GM19324 (cell line): ENCODE data around the gene OAS3.
"Not testable (repeated sequence)": the region's sequence is repeated elsewhere in the genome, so short reads cannot be mapped to it uniquely, and the experiment has no call there.

ENCODE experiments used
- ATAC-seq: cut with Tn5 transposase; IDR thresholded peaks from one replicate; pipeline ENCODE4 v1.9.1; 2021; ENCODE audit warnings: mild to moderate bottlenecking, moderate library complexity; ENCODE audit not compliant: unreplicated experiment, low FRiP score

OAS3 gene

DNA sequence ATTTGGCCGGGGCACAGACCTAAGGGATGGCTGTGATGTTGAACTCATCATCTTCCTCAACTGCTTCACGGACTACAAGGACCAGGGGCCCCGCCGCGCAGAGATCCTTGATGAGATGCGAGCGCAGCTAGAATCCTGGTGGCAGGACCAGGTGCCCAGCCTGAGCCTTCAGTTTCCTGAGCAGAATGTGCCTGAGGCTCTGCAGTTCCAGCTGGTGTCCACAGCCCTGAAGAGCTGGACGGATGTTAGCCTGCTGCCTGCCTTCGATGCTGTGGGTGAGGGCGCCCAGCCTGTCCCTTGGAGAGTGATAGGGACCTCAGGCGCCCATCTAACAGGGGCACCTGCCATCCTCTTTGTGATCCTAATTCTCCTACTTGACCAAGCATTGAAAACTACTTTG lies 12.4 kb downstream of the OAS3 start:
- ATAC-seq, result no peak

DNA sequence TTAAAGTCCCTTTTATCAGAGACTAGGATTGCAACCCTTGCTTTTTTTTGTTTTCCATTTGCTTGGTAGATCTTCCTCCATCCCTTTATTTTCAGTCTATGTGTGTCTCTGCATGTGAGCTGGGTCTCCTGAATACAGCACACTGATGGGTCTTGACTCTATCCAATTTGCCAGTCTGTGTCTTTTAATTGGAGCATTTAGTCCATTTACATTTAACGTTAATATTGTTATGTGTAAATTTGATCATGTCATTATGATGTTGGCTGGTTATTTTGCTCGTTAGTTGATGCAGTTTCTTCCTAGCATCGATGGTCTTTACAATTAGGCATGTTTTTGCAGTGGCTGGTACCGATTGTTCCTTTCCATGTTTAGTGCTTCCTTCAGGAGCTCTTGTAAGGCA lies 18.9 kb downstream of the OAS3 start:
- not testable (repeated sequence) for ATAC-seq

DNA sequence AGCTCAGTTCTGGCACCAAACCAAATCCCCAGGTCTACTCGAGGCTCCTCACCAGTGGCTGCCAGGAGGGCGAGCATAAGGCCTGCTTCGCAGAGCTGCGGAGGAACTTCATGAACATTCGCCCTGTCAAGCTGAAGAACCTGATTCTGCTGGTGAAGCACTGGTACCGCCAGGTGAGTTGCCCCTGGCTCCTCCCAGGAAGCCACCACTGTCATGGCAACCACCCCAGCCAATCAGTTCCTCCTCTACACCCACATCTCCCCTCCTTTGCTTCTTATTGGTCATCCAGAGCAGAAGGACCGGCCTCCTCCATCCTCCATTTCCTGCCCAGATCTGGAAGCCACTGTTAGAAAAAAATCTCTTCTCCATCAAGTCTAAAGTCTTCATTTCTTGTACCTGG lies 22.8 kb downstream of the OAS3 start:
- no peak for ATAC-seq

DNA sequence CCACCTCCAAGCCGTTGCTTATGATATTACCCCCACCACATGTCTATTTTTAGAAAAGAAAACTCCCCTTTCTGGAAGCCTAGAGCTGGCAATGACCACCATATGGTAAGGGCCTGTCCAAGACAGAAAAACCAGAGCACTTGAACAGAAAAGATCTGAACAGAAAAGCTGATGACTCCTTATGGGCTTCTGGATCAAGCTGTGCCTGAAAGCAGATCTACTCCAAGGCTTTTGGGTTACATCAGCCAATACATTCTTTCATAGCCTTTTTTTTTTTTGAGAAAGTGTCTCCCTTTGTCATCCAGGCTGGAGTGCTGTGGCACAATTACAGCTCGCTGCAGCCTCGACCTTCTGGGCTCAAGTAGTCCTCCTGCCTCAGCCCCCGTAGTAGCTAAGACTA lies 23.3 kb downstream of the OAS3 start:
- no peak for ATAC-seq

DNA sequence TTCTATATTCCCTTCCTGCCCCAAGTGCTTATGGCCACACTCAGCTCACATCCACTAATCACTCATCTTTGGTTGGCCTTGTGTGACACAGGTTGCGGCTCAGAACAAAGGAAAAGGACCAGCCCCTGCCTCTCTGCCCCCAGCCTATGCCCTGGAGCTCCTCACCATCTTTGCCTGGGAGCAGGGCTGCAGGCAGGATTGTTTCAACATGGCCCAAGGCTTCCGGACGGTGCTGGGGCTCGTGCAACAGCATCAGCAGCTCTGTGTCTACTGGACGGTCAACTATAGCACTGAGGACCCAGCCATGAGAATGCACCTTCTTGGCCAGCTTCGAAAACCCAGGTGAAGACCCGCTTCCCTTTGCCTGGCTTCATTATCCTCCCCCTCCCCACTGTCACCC lies 24.3 kb downstream of the OAS3 start:
- ATAC-seq, result no peak

DNA sequence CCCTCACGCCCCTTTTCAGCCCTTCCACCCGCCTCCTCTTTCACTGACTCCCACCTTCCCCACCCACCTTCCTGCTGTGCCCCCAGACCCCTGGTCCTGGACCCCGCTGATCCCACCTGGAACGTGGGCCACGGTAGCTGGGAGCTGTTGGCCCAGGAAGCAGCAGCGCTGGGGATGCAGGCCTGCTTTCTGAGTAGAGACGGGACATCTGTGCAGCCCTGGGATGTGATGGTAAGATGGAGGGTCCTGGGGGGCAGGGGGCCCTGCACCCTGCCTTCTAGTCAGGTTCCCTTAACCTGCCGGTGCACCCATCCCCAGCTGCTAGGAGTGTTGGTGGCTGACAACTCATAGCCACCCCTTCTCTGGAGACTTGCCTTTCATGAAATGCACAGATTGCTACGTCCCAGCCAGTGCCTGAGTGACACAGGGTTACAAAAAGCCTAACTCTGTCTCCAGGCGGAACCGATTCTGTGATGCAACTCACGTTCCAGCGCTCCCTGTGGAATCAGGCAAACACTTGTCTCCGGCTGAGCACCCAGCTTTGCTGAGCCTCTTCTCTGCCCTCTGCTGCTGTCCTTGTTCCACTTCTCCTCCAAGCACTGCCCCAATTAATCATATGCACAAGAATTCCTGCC lies 25.1 kb downstream of the OAS3 start:
- no peak for ATAC-seq

DNA sequence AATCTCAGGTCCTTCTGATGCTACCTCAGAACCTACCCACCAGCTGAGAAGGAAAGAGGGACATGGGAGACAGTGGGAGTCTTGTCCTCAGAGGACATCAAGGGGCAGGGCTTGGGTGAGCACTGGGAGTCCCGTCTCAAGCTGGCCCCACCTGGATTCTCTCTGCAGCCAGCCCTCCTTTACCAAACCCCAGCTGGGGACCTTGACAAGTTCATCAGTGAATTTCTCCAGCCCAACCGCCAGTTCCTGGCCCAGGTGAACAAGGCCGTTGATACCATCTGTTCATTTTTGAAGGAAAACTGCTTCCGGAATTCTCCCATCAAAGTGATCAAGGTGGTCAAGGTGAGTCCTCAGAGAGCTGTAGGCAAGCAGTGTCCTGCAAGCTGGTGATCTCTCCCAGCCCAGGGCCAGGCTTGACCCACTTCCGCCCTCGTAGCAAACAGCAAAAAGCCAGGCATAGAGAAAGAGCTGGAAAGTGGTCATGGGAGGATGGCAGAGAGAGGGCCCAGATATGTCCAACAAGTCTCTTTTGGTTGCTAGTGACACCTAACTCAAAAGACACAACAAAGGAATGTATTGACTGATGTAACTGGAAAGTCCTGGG lies 25.9 kb downstream of the OAS3 start:
- ATAC-seq, result no peak

DNA sequence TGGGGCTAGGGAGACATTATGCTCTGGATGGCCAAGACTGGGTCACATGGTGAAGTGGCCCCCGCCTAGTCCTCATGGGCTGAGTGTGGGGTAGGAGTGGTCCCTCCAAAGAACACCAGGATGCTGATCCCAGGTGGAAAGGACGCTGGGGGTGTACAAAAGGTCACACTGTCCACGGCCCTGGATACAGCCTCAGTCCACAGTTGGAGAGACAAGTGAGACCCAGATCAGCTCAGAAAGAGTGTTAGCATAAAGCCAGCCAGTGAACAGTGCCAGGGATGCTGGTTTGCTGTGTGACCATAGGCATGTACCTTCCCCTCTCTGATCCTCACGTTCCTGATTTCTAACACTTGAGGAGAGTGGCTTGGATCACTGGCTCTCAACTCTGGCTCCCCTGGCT lies 26.6 kb downstream of the OAS3 start:
- no peak for ATAC-seq

DNA sequence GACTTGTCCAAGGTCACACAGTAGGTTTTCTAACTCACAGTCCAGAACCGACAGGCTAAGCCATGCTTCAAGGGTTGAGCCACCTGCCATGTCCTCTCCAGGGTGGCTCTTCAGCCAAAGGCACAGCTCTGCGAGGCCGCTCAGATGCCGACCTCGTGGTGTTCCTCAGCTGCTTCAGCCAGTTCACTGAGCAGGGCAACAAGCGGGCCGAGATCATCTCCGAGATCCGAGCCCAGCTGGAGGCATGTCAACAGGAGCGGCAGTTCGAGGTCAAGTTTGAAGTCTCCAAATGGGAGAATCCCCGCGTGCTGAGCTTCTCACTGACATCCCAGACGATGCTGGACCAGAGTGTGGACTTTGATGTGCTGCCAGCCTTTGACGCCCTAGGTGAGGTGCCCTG lies 27.4 kb downstream of the OAS3 start:
- no peak for ATAC-seq

DNA sequence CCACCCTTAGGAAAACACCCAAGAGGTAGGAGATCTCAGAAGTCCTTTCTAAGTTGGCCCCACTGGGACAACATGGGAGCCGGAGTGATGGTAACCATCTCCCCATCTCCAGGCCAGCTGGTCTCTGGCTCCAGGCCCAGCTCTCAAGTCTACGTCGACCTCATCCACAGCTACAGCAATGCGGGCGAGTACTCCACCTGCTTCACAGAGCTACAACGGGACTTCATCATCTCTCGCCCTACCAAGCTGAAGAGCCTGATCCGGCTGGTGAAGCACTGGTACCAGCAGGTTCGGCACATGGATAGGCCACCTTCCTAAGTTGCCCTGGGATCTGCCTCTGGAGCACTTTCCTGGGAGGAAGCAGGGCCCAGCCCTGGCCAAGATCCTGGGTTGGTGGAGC lies 29.0 kb downstream of the OAS3 start:
- ATAC-seq, result no peak

DNA sequence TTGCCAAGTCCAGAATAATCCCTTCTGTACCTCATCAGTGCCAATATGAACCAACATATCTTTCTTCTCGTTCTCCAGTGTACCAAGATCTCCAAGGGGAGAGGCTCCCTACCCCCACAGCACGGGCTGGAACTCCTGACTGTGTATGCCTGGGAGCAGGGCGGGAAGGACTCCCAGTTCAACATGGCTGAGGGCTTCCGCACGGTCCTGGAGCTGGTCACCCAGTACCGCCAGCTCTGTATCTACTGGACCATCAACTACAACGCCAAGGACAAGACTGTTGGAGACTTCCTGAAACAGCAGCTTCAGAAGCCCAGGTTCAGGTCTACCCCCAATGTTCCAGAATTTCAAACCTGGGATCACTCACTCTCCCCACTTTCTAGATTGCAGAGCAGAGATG lies 29.6 kb downstream of the OAS3 start:
- ATAC-seq, result no peak

DNA sequence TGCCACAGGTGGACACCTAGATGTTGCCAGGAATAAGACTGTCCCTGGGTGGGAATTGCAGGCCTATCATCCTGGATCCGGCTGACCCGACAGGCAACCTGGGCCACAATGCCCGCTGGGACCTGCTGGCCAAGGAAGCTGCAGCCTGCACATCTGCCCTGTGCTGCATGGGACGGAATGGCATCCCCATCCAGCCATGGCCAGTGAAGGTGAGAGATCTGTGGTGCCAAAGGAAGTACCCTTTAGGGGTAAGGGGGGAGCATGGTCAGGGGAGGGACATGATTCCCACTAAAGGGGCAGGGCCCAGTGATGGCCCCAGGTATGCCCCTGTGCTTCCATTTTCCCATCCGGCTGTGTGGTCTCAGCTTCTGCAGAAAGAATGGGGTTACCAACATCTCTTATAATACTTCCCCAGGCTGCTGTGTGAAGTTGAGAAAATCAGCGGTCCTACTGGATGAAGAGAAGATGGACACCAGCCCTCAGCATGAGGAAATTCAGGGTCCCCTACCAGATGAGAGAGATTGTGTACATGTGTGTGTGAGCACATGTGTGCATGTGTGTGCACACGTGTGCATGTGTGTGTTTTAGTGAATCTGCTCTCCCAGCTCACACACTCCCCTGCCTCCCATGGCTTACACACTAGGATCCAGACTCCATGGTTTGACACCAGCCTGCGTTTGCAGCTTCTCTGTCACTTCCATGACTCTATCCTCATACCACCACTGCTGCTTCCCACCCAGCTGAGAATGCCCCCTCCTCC lies 31.5 kb downstream of the OAS3 start:
- ATAC-seq, result no peak

DNA sequence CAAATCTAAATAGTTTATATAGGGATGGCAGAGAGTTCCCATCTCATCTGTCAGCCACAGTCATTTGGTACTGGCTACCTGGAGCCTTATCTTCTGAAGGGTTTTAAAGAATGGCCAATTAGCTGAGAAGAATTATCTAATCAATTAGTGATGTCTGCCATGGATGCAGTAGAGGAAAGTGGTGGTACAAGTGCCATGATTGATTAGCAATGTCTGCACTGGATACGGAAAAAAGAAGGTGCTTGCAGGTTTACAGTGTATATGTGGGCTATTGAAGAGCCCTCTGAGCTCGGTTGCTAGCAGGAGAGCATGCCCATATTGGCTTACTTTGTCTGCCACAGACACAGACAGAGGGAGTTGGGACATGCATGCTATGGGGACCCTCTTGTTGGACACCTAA lies 32.1 kb downstream of the OAS3 start:
- ATAC-seq, result no peak

DNA sequence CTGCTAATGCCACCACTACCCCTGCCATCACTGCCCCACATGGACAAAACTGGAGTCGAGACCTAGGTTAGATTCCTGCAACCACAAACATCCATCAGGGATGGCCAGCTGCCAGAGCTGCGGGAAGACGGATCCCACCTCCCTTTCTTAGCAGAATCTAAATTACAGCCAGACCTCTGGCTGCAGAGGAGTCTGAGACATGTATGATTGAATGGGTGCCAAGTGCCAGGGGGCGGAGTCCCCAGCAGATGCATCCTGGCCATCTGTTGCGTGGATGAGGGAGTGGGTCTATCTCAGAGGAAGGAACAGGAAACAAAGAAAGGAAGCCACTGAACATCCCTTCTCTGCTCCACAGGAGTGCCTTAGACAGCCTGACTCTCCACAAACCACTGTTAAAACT lies 33.0 kb downstream of the OAS3 start:
- no peak for ATAC-seq

DNA sequence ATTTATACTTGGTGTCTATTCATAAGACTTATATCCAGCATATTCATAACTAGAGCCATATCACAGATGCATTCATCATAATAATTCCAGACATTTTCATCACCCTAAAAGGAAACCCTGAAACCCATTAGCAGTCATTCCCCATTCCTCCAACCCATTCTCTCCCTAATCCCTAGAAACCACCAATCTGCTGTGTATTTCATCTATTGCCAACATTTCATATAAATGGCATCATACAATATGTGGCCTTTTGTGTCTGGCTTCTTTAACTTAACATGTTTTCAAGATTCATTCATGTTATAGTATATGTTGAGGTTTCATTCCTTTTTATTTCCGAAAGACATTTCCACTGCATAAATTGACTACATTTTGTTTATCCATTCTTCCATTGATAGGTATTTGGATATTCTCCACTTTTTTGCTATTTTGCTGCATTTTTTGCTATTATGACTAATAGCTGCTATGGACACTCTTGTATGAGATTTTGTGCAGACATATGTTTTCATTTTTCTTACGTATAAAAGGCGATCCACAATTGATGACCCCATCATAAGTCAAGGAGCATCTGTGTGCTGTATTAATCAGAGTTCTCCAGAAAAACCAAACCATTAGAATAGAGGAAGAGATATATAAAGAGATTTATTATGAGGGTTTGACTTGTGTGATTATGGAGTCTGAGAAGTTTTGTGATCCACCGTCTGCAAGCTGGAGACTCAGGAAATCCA lies 34.9 kb downstream of the OAS3 start:
- ATAC-seq, result no peak

DNA sequence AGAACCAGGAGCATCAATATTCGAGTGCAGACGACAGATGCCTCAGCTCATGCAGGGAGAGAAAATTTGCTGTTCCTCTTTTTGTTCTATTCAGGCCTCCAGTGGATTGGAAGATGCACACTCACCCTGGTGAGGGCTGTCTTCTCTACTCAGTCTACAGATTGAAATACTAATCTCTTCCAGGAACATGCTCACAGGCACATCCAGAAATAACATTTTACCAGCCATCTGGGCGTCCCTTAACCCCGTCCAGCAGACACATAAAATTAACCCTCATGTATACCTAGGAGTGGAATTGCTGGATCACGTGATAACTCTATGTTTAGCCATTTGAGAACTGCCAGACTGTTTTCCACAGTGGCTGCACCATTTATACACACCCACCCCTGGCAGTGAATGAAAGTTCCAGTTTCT lies 35.6 kb downstream of the OAS3 start:
- no peak for ATAC-seq

DNA sequence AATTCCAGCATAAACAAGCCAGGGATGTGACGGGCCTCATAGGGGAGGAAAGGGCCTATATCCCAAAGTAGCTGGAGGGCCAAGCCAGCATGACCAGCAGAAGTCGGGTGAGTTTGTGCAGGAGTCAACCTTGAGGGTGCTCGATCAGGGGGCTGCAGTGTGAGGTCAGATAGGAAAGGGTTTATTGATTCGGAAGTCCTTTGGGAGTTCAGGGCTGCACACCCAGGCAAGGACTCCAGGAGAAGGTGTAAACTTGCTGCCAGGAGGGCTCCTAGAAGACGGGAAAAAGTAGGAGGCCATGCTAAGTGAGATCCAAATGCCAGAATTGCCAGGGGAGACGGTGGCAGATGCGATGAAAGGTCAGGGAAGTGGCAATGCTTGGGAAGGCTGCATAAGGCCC lies 36.6 kb downstream of the OAS3 start:
- no peak for ATAC-seq

DNA sequence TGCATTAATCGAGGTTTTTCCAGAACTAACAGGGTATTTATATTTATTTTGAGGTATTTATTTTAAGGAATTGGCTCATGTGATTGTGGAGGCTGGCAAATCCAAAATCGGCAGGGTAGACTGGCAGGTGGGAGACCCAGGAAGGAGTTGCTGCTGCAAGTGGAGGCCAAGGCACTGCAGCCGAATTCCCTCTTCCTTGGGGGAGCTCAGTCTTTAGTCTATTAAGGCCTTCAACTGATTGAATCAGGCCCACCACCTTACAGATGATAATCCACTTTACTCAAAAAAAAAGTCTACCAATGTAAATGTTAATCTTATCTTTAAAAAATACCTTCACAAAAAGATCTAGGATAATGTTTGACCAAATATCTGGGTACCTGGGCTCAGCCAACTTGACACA lies 38.9 kb downstream of the OAS3 start:
- no peak for ATAC-seq

DNA sequence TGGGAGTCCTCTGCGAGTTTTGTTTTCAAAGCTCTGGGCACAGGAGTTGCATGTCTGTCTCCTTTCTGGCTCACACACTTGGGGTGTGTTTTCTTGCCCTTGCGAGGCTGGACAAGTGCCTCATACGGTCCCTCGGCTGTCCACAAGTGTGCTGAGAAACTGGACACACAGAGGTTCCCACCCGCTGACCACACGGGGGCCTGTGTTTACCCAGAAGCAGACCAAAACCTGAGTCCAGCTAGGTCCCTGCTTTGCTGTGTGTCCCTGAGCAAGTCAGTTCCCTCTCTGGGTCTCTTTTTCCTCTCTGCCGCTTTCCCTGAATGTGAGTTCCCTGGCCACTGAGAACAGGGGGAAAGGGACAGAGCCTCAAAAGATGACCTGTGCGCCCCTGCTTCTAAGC lies 39.4 kb downstream of the OAS3 start:
- ATAC-seq, result no peak

DNA sequence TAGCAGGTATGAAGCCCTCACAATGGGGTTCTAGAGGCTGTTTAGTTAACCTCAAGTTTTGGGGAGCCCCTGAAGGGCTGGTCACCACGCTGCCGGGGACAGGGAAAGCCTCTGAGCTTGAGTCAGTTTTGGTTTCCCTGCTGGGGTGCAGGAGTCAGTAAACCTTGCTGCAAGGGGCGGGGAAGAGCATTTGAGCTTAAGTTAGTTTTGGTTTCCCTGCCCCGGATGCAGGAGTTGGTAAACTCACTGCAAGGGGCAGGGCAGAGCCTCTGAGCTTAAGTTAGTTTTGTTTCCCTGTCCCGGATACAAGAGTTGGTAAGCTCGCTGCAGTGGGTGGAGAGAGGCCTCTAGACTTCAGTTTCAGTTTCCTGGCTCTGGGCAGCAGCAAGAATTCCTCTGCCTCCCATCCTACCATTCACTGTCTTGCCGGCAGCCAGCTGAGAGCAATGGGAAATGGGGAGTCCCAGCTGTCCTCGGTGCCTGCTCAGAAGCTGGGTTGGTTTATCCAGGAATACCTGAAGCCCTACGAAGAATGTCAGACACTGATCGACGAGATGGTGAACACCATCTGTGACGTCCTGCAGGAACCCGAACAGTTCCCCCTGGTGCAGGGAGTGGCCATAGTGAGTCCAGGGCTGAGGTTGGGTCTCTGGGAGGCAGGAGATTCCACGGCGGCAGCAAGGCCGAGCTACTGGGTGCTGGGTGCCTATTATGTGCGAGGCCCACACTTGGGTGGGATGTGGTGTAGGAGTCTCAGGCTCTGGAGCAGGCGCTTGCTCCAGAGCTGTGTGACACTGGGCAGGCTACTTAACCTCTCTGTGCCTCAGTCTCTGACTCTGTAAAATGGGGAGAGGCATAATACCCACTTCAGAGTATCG lies 40.1 kb downstream of the OAS3 start, which contains the start of gene OAS2:
OAS2 (plus strand) TSS at position 357 of the 878 bp plus-strand sequence; CDS start at position 447, 90 bp downstream.
- peak; percentile 85 for ATAC-seq
